K562 (cell line): ENCODE data around the gene NNAT. TPM values are rescaled to one million over a fixed set of nuclear protein-coding genes. Genes with fewer than 3 reads are reported as not detected.
A peak's percentile ranks its signal among the peaks of the same experiment; 100 is the strongest.

Source experiments
- FOSL1 ChIP-seq: fragments of 200-800 bp; sonication (Bioruptor generic); conservative IDR thresholded peaks from 2 replicates; pipeline ENCODE4 v1.6.1; 2016; ENCODE audit warnings: missing genetic modification characterization, missing compliant biosample characterization
- PHB ChIP-seq: fragments of 250-450 bp; sonication (Bioruptor Pico); IDR thresholded peaks from 2 replicates; pipeline ENCODE4 v1.5.0; 2021
- POLR2AphosphoS5 ChIP-seq: IDR thresholded peaks from 2 replicates; pipeline ENCODE4 v1.6.1; 2011; ENCODE audit warnings: mild to moderate bottlenecking, low read depth, low read length, moderate library complexity; ENCODE audit not compliant: control insufficient read depth, insufficient read depth
- PURB ChIP-seq: sonication (generic); formaldehyde crosslinking; IDR thresholded peaks from 2 replicates; pipeline ENCODE4 v1.9.0; 2021; ENCODE audit warnings: low read depth, mild to moderate bottlenecking, missing genetic modification reagents
- XRCC4 ChIP-seq: IDR thresholded peaks from one replicate; pipeline ENCODE4 v1.6.1; 2011; ENCODE audit not compliant: insufficient read depth, insufficient read length; ENCODE audit errors: extremely low read depth
- ZNF316 ChIP-seq: fragments of 450-650 bp; IDR thresholded peaks from 2 replicates; pipeline ENCODE4 v1.6.1; 2016
- ZNF695 ChIP-seq: fragments of 450-650 bp; formaldehyde crosslinking; IDR thresholded peaks from 2 replicates; pipeline ENCODE4 v1.4.0; 2020; ENCODE audit warnings: mild to moderate bottlenecking, moderate library complexity
- ZNF766 ChIP-seq: fragments of 200-800 bp; sonication (Bioruptor generic); conservative IDR thresholded peaks from 2 replicates; pipeline ENCODE4 v1.6.1; 2016; ENCODE audit warnings: missing genetic modification characterization, missing compliant biosample characterization
- polyA plus RNA-seq, 8 experiments: library from polyadenylated mRNA; depleted of rRNA in 4 of 8; stranded (reverse) in 5 of 8; unstranded in 3 of 8; fragments of >200 nt; fragmentation: Nextera tagmentation in 2 of 8; fragmentation: Illumina TruSeq in 1 of 8; extraction: Ambion mirVana in 2 of 8; extraction: Trizol in 1 of 8; gene quantifications; 2 replicates each; pipeline versions ENCODE4 v1.2.1 to v1.2.3, GENCODE V29; 2011 to 2014; ENCODE audit warnings: inconsistent platforms in 1 of 8, missing spikeins in 1 of 8
- total RNA-seq, 7 experiments: library from RNA; depleted of rRNA in 6 of 7; stranded (reverse); fragments of >200 nt in 6 of 7; fragmentation: Illumina TruSeq in 2 of 7; extraction: Trizol in 2 of 7; gene quantifications; 2 replicates each; pipeline versions ENCODE4 v1.2.1 to v1.2.3, GENCODE V29; 2011 to 2021; ENCODE audit warnings: low replicate concordance in 1 of 7
- TF ChIP-seq, protein P1 (sequence below), 2 experiments: fragments of 450-650 bp in 1 of 2; sonication (generic) in 1 of 2; formaldehyde crosslinking in 1 of 2; IDR thresholded peaks; 2 replicates each; pipeline versions ENCODE4 v1.7.1 to v1.9.0; 2016 to 2022; ENCODE audit warnings: inconsistent platforms in 1 of 2, mild to moderate bottlenecking in 1 of 2, missing genetic modification reagents in 1 of 2
- TF ChIP-seq, protein P2 (sequence below): fragments of 200-800 bp; sonication (Bioruptor generic); IDR thresholded peaks from 2 replicates; pipeline ENCODE4 v1.6.1; 2016; ENCODE audit warnings: missing genetic modification characterization, missing compliant biosample characterization

The NNAT gene
- total and polyA plus RNA-seq, 9 of the 15 experiments (the other 6 are each of a cell fraction or from before 2014, with no cell fraction given) = 0.13 TPM; not detected in 8

DNA sequence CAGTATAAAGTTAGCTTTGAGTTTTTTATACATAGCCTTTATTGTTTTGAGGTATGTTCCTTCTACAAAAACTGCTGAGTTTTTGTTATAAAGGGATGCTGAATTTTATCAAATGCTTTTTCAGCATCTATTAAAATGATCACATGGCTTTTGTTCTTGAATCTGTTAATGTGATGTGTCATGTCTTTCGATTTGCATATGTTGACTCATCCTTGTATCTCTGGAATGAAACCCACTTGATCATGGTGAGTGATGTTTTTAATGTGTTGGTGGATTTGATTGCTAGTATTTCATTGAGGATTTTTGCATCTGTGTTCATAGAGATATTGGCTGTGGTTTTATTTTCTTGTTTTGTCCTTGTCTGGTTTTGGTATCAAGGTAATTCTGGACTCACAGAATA is 31.4 kb downstream of the NNAT start (continued):
- TF ChIP-seq, protein P1, sequence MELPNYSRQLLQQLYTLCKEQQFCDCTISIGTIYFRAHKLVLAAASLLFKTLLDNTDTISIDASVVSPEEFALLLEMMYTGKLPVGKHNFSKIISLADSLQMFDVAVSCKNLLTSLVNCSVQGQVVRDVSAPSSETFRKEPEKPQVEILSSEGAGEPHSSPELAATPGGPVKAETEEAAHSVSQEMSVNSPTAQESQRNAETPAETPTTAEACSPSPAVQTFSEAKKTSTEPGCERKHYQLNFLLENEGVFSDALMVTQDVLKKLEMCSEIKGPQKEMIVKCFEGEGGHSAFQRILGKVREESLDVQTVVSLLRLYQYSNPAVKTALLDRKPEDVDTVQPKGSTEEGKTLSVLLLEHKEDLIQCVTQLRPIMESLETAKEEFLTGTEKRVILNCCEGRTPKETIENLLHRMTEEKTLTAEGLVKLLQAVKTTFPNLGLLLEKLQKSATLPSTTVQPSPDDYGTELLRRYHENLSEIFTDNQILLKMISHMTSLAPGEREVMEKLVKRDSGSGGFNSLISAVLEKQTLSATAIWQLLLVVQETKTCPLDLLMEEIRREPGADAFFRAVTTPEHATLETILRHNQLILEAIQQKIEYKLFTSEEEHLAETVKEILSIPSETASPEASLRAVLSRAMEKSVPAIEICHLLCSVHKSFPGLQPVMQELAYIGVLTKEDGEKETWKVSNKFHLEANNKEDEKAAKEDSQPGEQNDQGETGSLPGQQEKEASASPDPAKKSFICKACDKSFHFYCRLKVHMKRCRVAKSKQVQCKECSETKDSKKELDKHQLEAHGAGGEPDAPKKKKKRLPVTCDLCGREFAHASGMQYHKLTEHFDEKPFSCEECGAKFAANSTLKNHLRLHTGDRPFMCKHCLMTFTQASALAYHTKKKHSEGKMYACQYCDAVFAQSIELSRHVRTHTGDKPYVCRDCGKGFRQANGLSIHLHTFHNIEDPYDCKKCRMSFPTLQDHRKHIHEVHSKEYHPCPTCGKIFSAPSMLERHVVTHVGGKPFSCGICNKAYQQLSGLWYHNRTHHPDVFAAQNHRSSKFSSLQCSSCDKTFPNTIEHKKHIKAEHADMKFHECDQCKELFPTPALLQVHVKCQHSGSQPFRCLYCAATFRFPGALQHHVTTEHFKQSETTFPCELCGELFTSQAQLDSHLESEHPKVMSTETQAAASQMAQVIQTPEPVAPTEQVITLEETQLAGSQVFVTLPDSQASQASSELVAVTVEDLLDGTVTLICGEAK (IDR thresholded peaks at IDR 0.05) = no peak
- TF ChIP-seq, protein P1 (CRISPR knock-in tag; IDR thresholded peaks at IDR 0.05) = no peak
- TF ChIP-seq, protein P2, sequence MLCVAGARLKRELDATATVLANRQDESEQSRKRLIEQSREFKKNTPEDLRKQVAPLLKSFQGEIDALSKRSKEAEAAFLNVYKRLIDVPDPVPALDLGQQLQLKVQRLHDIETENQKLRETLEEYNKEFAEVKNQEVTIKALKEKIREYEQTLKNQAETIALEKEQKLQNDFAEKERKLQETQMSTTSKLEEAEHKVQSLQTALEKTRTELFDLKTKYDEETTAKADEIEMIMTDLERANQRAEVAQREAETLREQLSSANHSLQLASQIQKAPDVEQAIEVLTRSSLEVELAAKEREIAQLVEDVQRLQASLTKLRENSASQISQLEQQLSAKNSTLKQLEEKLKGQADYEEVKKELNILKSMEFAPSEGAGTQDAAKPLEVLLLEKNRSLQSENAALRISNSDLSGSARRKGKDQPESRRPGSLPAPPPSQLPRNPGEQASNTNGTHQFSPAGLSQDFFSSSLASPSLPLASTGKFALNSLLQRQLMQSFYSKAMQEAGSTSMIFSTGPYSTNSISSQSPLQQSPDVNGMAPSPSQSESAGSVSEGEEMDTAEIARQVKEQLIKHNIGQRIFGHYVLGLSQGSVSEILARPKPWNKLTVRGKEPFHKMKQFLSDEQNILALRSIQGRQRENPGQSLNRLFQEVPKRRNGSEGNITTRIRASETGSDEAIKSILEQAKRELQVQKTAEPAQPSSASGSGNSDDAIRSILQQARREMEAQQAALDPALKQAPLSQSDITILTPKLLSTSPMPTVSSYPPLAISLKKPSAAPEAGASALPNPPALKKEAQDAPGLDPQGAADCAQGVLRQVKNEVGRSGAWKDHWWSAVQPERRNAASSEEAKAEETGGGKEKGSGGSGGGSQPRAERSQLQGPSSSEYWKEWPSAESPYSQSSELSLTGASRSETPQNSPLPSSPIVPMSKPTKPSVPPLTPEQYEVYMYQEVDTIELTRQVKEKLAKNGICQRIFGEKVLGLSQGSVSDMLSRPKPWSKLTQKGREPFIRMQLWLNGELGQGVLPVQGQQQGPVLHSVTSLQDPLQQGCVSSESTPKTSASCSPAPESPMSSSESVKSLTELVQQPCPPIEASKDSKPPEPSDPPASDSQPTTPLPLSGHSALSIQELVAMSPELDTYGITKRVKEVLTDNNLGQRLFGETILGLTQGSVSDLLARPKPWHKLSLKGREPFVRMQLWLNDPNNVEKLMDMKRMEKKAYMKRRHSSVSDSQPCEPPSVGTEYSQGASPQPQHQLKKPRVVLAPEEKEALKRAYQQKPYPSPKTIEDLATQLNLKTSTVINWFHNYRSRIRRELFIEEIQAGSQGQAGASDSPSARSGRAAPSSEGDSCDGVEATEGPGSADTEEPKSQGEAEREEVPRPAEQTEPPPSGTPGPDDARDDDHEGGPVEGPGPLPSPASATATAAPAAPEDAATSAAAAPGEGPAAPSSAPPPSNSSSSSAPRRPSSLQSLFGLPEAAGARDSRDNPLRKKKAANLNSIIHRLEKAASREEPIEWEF = no peak
- TF ChIP-seq PURB (CRISPR knock-in tag) (no peak), ZNF766 (CRISPR knock-in tag) (no peak), XRCC4 (no peak), PHB (no peak), ZNF695 (no peak), FOSL1 (peak; percentile 38; the same call in 1 of the 2 replicates), POLR2AphosphoS5 (no peak), ZNF316 (peak; percentile 77)
